Stimulated activated CD4-positive, alpha-beta T cell treated with anti-CD3 and anti-CD28 coated beads, Interleukin-2, amount 100 ng/mL, for 4 hours (primary cell): Measurements from ENCODE around the gene UNC13B.

Experiments used
- DNase-seq: peaks from one replicate; pipeline ENCODE4 v3.0.0-alpha.2; 2020; ENCODE audit warnings: low read depth

UNC13B gene

GRCh38 chr9:35335164-35335563 is 173.4 kb downstream of the UNC13B start:
- no peak for DNase-seq

DNA sequence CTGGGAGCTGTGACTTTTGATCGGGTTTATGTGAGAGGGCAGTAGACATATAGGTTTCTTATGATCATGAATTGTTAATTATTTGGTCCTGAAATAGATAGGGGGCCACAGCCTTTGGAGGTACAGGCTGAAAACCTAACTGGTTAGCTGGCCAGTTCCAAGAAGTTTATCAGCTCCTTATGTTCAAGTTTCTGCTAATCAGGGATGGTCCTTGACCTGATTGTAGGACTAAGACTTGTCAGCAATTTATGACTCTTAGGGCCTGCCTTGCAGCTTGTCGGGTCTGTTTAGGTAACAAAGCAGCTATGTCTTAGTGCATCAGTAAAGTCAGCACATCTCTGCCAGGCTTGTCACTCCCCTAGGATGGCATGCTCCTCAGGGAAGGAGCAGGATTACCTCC is 176.3 kb downstream of the UNC13B start:
- no peak for DNase-seq

- no peak for DNase-seq
Measured at GRCh38 chr9:35338561-35339274, 176.9 kb downstream of the UNC13B start.

DNA sequence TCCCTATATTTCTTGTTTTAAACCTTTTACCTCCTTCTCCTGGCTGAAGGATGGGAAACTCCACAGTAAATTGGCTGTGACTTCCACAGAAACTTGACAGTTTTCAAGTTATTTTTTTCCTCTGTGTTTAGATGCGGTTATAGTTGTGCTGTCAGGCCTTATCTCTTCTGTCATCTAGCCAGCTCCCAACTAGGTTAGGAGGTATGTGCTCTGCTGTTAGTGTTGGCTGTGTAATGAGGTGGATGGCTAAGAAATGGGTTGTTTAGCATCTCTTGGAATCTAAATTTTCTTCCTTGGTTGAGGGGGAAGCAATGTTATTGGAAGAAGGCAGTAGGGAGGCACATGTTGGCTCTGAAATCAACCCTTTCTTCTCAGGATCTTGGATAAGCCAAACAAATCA is 178.2 kb downstream of the UNC13B start:
- no peak for DNase-seq

DNA sequence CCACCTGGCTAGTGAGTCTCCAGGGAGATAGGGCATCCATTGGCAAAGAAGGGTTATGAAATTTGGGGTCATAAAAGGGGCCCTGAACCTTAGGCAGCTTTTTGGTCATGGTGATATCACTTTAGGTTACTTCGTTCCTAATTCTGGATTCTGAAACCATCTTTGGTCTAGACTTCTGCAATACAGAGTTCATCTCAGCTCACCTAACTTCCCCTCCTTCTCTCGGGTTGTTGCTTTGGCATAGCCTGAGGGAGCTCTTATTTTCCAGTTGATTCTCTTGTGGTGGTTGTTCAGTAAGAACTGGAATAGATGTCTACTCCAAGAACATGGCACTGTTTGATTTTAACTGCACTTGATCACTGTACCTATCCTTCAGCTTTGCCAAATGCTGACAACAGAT is 179.2 kb downstream of the UNC13B start:
- DNase-seq: no peak

GRCh38 chr9:35341585-35341984 is 179.8 kb downstream of the UNC13B start:
- no peak for DNase-seq

GRCh38 chr9:35342221-35342958 is 180.6 kb downstream of the UNC13B start:
- no peak for DNase-seq

DNA sequence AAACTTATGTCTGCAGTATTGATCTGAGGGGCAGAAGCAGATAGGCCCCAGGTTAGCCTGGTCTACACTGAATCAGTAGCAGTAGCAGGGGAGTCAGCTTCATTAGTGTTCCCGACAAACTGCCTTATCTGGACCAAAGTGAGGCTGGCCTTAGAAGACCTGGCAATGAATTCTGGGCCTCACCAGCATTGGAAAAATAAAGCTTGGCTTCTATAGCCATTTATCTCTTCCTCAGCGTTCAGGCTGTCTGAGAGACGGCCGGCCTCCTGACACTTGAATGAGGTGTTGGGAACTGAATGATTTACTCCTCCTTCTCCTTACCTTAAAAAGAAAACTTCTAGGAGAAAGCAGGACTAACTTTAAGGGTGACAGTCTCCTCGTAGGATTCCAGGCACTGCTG is 186.3 kb downstream of the UNC13B start:
- no peak for DNase-seq

DNA sequence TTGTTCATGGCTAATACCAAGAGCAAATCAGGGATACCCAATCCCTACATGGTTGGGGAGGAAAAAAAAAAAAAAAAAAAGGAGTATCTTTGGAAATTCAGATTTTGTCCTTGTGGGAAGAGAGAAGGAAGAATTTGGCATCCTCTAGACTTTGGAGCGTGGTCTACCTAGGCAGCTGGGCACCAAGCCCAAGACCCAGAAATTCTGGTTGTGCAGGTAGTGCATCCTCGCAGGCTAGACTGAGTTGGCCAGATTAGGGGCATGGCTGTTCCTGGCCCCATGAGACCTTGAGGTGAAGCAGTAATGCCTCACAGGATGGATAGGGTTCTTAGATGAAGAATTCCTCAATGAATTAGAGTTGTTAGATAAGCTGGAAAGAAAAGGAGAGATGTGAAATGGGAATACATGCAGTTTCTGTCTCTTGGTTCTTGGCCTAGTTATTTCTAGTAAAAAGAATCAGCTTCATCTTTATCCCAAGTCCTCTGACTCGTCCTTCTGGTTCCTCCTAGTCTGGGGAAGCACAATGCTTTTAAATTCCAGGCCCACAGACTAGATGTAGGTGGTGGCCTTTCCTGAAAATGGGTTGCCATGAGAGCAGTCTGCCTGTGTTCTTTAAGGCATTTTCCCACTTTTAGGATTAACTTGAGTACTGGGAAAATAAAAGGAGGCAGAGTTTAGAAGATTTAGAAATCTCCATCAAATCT is 187.6 kb downstream of the UNC13B start:
- DNase-seq: no peak

- DNase-seq: no peak
Measured at GRCh38 chr9:35350212-35350611, 188.4 kb downstream of the UNC13B start.

GRCh38 chr9:35350827-35351549 is 189.2 kb downstream of the UNC13B start:
- DNase-seq: no peak

GRCh38 chr9:35353731-35354365 is 192.0 kb downstream of the UNC13B start:
- no peak for DNase-seq

- no peak for DNase-seq
Measured at GRCh38 chr9:35355939-35356338, 194.1 kb downstream of the UNC13B start.

- no peak for DNase-seq
Measured at GRCh38 chr9:35357116-35357515, 195.3 kb downstream of the UNC13B start.

GRCh38 chr9:35357826-35358225 is 196.0 kb downstream of the UNC13B start:
- no peak for DNase-seq

DNA sequence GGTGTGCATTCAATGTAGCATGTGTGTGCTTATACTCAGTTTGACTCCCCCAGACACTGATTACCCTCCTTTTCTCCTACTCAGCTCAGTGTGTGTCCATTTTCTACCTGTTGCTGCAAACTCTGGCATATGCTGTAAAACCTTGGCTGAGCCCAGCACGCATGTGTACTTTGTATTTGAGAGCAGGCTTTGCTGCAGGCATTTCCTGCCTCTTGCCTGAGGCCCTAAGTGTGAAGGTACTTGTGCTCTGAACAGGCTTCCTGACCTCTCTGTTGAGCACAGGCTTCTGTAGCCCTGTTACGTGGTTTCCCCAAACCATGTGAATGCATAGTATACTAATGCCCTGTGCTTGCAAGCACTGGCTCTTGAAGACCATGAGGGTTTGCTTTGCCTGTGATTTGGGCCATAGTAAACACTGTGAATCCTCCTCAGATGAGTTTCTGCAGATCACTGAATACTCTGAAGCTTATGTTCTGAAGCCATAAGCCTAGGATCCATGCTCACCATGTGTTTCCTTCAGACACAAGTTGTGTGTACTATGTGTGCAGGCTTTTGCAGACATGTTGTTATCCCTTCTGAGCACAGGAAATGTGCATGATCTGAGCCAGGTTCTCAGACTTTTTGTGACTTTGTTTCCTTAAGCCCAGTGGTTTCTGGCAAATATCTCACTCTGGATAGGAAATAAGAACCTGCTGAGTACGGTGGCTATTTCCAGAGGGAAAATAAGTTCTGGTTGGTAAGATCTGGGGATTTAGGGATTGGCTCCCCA is 203.2 kb downstream of the UNC13B start:
- DNase-seq: no peak

GRCh38 chr9:35366627-35367026 is 204.8 kb downstream of the UNC13B start:
- no peak for DNase-seq

DNA sequence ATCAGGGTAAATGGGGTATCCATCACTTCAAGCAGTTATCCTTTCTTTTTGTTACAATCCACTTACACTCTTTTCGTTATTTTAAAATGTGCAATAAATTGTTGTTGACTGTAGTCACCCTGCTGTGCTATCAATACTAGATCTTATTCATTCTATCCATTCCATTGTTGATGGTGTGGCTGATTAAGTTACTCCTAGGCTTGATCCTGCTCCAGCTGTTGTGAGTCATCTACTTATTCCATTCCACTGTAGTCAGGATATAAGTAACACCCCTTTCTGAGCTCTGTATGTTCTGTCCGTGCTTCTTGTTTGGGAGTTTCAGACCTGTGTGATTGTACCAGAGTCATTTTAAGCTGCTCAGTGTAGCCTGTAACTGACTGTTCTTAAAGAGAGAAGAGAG is 205.6 kb downstream of the UNC13B start:
- no peak for DNase-seq

GRCh38 chr9:35370241-35370640 is 208.4 kb downstream of the UNC13B start:
- no peak for DNase-seq

DNA sequence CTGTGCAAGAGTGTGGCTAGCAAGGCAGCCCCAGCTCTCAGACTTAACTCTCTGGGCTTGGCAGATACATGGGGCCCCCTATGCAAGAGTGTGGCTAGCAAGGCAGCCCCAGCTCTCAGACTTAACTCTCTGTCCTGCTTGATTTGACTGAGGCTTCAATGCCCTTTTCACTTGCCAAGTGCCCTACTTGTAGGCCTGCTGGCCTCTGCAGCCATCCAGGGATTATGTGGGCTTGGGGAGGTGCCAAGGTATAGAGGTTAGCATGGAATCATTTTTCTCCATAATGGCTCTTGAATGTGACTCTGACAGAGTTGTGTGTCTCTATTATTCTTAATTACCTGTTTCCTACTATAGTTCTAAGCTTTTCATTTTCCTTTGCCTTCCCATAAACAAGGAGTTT is 212.6 kb downstream of the UNC13B start:
- no peak for DNase-seq

DNA sequence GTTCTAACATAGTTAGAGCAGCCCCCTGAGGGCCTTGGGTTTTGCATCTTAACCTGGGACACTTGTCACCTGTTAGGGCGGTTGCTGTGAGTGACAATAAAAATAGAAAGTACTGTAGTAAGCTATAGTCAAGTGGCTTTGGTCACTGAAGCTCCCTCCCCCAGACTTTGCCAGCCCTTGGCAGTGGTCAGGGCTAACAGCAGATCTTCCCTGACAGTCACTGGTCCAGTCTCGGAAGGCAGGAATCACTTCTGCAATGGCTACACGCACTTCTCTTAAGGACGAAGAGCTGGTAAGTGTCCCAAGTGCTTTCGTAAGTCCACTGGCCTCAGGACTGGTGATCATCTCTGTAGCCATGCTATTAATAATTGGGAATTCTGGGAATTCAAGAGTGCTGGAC is 213.1 kb downstream of the UNC13B start:
- no peak for DNase-seq
